Mucosa of descending colon (tissue), 3 donors: Measurements from ENCODE around the gene TMPRSS4. TPM values are rescaled to one million over a fixed set of nuclear protein-coding genes. Genes with fewer than 3 reads are reported as not detected.

Experiments
- ATAC-seq: fragments of 200-7000 bp; cut with Tn5 transposase; one replicate; pipeline ENCODE4 v1.9.1; 2020; ENCODE audit warnings: mild to moderate bottlenecking, moderate library complexity
- DNase-seq, 3 donors: peaks; one replicate each; pipeline ENCODE4 v3.0.0-alpha.2; 2020
- H3K36me3 ChIP-seq: fragments of 200-600 bp; one replicate; pipeline ENCODE4 v1.8.0; 2021; ENCODE audit warnings: low read depth, mild to moderate bottlenecking
- H3K4me1 ChIP-seq: fragments of 200-600 bp; one replicate; pipeline ENCODE4 v1.8.0; 2021; ENCODE audit warnings: low read depth, mild to moderate bottlenecking
- H3K4me3 ChIP-seq: fragments of 200-600 bp; one replicate; pipeline ENCODE4 v1.8.0; 2021; ENCODE audit warnings: mild to moderate bottlenecking
- H3K9me3 ChIP-seq: fragments of 200-600 bp; one replicate; pipeline ENCODE4 v1.8.0; 2021; ENCODE audit warnings: mild to moderate bottlenecking
- intact Hi-C, 2 donors: fragments of 100-400 bp; cut with DNase I in 1 of 2; cut with micrococcal nuclease in 1 of 2; formaldehyde crosslinking; loops; one replicate each; pipeline versions ENCODE4 v1.11.0 to v1.11.1; 2022; cut with DNase I, micrococcal nuclease
- total RNA-seq, 3 donors: library from RNA; stranded (reverse); fragmentation: NEBNext Ultra II Directional in 2 of 3; extraction: Animal tissue kit (Norgen Biotek cat#: 25700) in 2 of 3; gene quantifications; one replicate each; pipeline versions ENCODE4 v1.2.1 to v1.2.4, GENCODE V29; 2021 to 2023
- TF ChIP-seq, protein P1 (sequence below): fragments of 200-600 bp; IDR thresholded peaks from one replicate; pipeline ENCODE4 v1.8.0; 2022; ENCODE audit warnings: antibody characterized with exemption, mild to moderate bottlenecking
- donor health status: DM: no; HTN: no; CAD: no; lungs with moderate emphysema.
- donor health status: DM: no; HTN: no; CAD: no.
- donor health status: DM: no; HTN: yes; CAD: no.

The TMPRSS4 gene
- total RNA-seq, 3 donors from 2014 or later, result 159 to 648 (median 243) TPM

GRCh38 chr11:118052581-118053206 is 24.2 kb upstream of the TMPRSS4 start:
- no peaks in the 10 kb centered on the region for H3K36me3 ChIP-seq
- intact Hi-C loops, result loop anchor here (10.0 kb wide), 3 partner anchors 98 to 218 kb away; no protein-coding TSS in a partner anchor
- TF ChIP-seq, protein P1, sequence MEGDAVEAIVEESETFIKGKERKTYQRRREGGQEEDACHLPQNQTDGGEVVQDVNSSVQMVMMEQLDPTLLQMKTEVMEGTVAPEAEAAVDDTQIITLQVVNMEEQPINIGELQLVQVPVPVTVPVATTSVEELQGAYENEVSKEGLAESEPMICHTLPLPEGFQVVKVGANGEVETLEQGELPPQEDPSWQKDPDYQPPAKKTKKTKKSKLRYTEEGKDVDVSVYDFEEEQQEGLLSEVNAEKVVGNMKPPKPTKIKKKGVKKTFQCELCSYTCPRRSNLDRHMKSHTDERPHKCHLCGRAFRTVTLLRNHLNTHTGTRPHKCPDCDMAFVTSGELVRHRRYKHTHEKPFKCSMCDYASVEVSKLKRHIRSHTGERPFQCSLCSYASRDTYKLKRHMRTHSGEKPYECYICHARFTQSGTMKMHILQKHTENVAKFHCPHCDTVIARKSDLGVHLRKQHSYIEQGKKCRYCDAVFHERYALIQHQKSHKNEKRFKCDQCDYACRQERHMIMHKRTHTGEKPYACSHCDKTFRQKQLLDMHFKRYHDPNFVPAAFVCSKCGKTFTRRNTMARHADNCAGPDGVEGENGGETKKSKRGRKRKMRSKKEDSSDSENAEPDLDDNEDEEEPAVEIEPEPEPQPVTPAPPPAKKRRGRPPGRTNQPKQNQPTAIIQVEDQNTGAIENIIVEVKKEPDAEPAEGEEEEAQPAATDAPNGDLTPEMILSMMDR, result no peak
- DNase-seq (no peak), ATAC-seq (no peak)
- H3K4me3 ChIP-seq, result no peak overlapping the region
- no peaks in the 10 kb centered on the region for H3K4me1 ChIP-seq
- H3K9me3 ChIP-seq, result no peaks in the 10 kb centered on the region

DNA sequence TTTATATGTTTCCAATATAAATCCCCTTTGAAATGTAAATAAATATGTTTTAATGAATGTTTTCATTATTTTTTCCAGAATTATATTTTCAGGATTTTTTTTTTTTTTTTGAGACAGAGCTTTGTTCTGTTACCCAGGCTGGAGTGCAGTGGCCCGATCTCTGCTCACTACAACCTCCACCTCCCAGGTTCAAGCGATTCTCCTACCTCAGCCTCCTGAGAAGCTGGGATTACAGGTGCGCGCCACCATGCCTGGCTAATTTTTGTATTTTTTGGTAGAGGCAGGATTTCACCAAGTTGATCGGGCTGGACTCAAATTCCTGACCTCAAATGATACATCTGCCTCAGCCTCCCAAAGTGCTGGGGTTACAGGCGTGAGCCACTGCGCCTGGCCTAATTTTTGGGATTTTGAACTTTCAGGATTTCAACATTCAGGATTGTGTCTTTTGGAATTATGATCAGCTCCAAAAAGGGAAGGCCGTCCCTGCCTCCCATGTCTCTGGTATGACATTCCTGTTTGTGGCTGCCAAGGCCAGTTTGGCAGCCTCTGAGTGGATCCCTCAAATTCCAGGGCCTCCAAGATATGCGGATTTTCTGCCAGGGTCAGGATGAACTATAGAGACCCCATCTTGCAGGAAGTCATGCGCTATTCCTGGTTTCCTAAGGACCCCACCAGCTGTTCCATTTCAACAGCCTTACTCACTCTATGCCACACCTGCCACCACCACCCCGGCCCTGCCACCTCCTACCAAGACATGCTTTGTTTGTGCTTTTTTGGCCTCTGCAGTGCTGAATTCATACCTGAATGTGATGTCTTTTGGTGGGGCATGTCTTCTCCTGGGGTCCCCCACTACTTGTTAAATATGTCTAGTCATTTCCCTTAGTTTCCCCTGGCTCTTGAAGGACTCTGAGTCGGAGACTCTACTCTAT is 21.9 kb upstream of the TMPRSS4 start:
- ATAC-seq (no peak), DNase-seq (no peak)
- Histone ChIP-seq H3K4me1 (no peaks in the 10 kb centered on the region), H3K9me3 (no peaks in the 10 kb centered on the region), H3K36me3 (no peaks in the 10 kb centered on the region), H3K4me3 (no peak overlapping the region)
- intact Hi-C loops, result loop anchor here (10.0 kb wide), 3 partner anchors 100 to 220 kb away; no protein-coding TSS in a partner anchor
- TF ChIP-seq, protein P1, result no peak

DNA sequence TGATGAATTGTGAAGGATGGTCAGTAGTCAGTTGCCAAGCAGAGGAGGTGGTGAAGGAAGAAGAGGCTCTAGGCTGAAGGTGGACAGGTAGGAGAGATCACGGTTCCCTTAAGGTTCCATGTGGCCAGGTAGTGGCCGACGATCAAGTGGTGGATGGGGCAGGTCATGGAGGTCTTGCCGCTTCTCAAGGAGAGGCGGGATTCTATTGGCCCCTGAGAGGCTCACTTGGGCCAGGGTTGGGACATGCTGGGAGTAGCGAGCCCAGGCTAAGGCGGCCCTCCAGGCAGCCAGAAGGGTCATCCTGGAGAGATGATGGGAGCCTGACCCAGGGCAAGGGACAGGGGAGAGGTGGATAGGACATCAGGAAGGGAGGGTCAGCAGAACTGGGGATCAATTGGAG is 20.9 kb upstream of the TMPRSS4 start:
- Histone ChIP-seq H3K36me3 (no peaks in the 10 kb centered on the region), H3K4me3 (no peak overlapping the region), H3K9me3 (no peaks in the 10 kb centered on the region), H3K4me1 (no peaks in the 10 kb centered on the region)
- intact Hi-C loops, result loop anchor here (10.0 kb wide), 3 partner anchors 101 to 221 kb away; no protein-coding TSS in a partner anchor
- ATAC-seq (no peak), DNase-seq (no peak)
- TF ChIP-seq, protein P1, result no peak

DNA sequence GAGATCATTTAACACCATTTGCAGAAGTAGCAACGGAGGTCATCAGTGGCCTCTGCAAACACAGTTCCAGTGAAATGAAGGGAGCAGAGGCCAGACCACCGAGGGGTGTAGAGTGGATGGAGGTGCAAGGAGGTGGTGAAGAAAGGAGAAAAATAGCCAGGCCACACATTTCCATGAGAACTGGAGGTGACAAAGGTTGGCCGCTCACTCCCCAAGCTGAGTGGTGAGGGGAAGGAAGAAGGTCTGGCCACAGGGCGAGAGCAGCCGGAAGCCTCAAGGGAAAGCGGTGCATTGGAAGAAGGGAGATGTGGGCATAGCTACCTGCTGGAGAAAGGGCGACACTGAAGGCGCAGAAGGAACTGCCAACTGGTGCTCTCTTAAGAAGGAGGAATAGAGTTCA is 20.1 kb upstream of the TMPRSS4 start:
- ATAC-seq (no peak), DNase-seq (no peak)
- intact Hi-C loops, result loop anchor here (10.0 kb wide), 3 partner anchors 102 to 222 kb away; no protein-coding TSS in a partner anchor
- no peaks in the 10 kb centered on the region for H3K4me1 ChIP-seq
- no peaks in the 10 kb centered on the region for H3K9me3 ChIP-seq
- TF ChIP-seq, protein P1, result no peak
- no peaks in the 10 kb centered on the region for H3K36me3 ChIP-seq
- H3K4me3 ChIP-seq, result no peak overlapping the region

DNA sequence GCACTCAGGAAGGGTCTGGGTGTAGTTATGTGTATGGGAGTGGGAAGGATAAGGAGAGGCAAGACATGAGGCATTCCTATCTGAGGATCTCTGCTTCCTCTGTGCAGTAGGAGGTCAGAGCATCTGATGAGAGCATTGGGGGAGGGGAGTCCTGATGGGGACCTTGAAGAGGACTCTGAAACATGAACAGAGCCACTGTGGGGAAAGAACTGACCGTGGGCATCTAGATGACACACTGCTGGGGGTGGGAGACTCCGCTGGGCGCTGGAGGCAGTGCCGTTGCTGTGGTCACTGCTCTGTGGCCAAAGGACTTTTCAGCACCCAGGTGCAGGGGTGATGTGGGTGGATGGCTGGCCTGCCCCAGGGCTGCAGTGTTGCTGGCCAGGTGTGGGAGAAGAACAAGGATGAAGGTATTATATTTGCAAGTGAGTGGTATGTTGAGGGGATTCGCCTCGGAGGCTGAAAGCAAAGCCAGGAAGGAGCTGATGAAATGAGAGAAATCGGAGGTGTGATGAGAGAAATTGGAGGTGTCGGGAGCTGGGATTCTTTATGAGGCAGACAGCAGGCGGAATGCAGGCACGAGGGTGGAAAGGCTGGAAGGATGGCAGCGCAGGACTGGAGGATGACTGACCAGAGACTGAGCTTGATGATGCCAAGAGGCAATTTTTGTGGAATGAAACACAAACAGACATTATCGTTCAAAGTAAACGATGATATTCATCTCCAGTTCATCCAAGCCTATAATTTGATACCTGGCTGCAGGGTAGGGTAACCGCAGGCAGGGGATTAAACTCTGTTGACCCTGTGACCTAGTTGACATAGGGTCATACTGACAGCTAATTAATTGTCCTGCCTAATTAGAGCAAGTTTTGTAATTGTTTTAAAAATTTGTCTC is 19.4 kb upstream of the TMPRSS4 start:
- Histone ChIP-seq H3K4me1 (no peaks in the 10 kb centered on the region), H3K36me3 (no peaks in the 10 kb centered on the region), H3K9me3 (no peaks in the 10 kb centered on the region), H3K4me3 (no peak overlapping the region)
- intact Hi-C loops, result loop anchor here (10.0 kb wide), 3 partner anchors 103 to 223 kb away; no protein-coding TSS in a partner anchor
- no peak for DNase-seq
- TF ChIP-seq, protein P1, result no peak
- no peak for ATAC-seq
